Keratinocyte (primary cell): ENCODE results near the gene AGPS.

ENCODE experiments used
- EZH2 ChIP-seq: IDR thresholded peaks from one replicate; pipeline ENCODE4 v1.6.1; 2012; ENCODE audit warnings: inconsistent platforms, mild to moderate bottlenecking, low read length, moderate library complexity
- TF ChIP-seq, protein P1 (sequence below), 3 experiments: IDR thresholded peaks in 1 of 3; conservative IDR thresholded peaks in 1 of 3; optimal IDR thresholded peaks in 1 of 3; 2 replicates in 2 of 3; 3 replicates in 1 of 3; pipeline versions ENCODE3 to v1.5.1; 2011; ENCODE audit warnings: low read length in 3 of 3, mild to moderate bottlenecking in 3 of 3, moderate library complexity in 2 of 3, control low read depth in 1 of 3, inconsistent platforms in 1 of 3; ENCODE audit not compliant: insufficient read depth in 2 of 3; ENCODE audit errors: extremely low read depth in 1 of 3

DNA sequence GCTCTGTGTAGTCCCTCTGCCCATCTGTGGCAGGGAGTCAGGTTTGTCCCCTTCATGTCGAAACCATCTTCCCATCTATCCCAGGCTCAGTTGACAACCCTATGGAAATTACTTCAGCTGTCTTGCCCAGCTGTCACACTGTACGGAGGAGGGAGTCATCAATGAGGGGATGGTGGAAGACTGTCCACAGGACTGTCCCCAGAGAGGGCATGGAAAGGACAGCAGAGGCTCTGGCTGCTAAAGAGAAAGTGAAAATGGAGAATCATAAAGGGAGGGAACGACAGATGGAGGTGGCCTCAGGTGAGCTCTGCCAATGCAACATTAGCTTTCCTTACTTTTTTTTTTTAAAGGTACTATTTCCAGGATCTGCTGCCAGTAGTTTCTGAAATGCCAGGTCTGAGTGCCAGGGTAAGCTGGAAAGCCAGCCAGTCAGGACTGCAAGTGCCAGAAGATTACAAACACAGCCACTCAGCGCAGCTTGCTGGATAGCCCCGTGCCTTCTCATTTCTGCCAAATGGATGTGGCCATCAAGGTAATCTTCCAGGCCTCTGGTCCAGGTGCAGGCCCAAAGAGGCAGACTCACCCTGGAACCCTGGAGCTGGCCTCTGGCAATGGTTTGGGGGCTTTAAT, 192.8 kb downstream of the AGPS start:
- TF ChIP-seq, protein P1, sequence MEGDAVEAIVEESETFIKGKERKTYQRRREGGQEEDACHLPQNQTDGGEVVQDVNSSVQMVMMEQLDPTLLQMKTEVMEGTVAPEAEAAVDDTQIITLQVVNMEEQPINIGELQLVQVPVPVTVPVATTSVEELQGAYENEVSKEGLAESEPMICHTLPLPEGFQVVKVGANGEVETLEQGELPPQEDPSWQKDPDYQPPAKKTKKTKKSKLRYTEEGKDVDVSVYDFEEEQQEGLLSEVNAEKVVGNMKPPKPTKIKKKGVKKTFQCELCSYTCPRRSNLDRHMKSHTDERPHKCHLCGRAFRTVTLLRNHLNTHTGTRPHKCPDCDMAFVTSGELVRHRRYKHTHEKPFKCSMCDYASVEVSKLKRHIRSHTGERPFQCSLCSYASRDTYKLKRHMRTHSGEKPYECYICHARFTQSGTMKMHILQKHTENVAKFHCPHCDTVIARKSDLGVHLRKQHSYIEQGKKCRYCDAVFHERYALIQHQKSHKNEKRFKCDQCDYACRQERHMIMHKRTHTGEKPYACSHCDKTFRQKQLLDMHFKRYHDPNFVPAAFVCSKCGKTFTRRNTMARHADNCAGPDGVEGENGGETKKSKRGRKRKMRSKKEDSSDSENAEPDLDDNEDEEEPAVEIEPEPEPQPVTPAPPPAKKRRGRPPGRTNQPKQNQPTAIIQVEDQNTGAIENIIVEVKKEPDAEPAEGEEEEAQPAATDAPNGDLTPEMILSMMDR (optimal IDR thresholded peaks at IDR 0.05 in 1 of 3, IDR thresholded peaks at IDR 0.05 in 1 of 3, conservative IDR thresholded peaks at IDR 0.05 in 1 of 3; ENCODE audit: extremely low read depth in 1 of 3, insufficient read depth in 2 of 3, low read length in 3 of 3): no peak
- no peak for TF ChIP-seq EZH2
